NCI-H2196 (cell line): Measurements from ENCODE around the gene OSBPL1A.
A peak's percentile ranks its signal among the peaks of the same experiment; 100 is the strongest.
"Not testable (repeated sequence)": the region's sequence is repeated elsewhere in the genome, so short reads cannot be mapped to it uniquely, and the experiment has no call there.

Source experiments
- DNase-seq: peaks from one replicate; lab custom pipeline; 2025; ENCODE audit not compliant: unreplicated experiment; lab: John Stamatoyannopoulos, UW

OSBPL1A gene

DNA sequence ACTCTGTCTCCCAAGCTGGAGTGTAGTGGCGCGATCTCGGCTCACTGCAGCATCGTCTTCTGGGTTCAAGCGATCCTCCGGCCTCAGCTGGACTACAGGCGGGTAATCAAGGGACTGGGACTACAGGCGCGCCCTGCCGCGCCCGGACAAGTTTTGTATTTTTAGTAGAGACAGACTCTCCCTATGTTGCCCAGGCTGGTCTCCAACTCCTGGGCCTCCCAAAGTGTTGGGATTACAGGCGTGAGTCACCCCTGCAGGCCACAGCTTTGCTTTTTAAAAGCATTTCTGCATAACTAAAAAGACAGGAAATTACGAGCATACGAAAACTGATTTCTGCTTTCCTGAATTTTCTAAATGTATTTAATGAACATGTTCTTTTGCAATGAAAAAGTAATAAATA lies 916 bp upstream of the OSBPL1A start:
- no peak for DNase-seq

DNA sequence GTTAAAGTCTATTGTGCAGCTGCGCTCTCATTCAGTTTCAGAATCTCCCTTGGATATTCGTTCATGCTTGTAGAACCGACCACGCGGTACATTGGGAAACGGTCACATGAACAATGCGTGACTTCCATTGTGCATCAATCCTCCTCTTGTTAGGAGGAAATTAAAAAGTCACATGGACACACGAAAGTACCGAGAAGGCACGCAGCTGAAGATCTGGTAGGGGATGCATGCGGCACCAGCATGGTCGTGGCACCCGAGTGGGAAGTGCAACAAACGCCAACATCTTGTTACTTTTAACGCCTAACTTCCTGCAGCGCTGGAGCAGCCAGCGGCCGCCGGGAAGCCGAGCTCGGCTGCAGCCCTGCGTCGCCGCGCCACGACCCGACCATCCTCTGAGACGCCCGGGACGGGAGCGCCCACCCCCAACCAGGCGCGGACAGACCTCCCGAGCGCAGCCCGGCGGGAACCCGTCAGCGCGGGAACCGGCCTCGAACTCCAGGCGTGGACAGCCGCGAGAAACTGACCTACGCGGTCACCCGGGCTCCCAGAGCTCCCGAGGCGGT lies 412 bp downstream of the OSBPL1A start:
- DNase-seq, result peak; percentile 59

DNA sequence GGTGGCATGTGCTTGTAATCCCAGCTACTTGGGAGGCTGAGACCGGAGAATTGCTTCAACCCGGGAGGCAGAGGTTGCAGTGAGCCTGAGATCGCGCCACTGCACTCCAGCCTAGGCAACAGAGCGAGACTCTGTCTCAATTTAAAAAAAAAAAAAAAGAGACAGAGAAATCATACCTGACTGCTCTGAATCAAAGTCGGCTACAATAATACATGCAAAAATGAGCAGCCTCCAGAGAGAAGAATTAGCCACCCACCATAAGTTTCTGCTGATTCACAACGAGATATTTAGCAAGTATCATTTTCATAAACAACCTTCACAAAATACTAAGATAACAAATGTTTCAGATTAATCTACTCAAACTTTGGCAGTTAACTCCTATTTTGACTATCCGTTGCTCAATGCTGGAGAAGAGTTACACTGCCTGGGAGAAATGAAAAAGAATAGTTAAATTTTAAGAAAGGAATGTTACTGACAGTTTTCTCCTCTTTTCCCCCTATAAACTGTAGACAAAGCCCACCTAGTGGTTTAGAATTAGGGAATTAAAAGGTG lies 1.5 kb downstream of the OSBPL1A start:
- no peak for DNase-seq

DNA sequence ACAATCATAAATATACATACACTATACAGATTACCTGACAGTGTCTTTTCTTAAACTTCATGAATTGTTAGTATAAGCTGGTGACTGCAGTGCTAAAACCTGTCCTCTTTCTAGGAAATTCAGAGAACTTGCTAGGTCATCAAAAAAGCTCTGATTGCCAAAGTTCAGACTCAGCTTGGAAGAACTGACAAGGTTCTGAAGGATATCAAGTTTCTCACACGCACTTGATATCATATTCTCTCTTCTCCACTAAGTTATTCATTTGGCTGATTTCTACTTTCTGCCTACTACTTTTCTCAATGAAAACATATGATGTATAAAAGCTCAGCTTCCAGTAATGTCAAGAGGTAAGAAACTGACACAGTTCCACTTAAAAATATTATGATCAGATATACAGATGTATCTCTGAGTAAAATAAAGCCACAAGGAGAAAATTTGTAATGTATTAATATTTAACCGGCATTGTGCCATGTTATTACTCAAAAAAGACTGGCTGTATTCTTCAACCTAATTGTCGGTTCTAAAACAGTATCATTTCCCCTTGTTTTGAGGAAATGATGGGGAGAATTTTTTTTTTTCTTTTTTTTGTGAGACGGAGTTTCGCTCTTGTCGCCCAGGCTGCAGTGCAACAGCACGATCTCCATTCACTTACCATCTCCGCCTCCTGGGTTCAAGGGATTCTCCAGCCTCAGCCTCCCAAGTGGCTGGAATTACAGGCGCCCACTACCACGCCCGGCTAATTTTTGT lies 2.4 kb downstream of the OSBPL1A start:
- DNase-seq, result no peak

DNA sequence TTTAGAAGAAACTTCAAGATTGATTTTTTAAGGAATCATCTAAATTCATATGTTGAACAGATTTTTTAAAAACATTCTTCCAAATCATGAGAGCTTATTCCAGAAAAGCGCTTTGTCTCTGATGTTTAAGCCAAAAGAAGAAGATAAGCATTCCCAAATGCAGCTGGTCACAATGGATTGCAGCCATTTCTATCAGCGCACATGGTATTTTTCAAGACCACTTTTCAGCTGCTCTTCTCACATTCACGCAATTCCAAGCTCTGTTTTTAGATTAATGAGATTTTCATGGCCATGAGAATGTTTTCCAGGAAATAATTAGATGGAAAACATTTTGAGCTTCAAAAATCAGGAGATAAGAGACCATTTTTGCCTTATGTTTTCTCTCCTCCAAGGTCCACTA lies 8.7 kb downstream of the OSBPL1A start:
- DNase-seq, result no peak

DNA sequence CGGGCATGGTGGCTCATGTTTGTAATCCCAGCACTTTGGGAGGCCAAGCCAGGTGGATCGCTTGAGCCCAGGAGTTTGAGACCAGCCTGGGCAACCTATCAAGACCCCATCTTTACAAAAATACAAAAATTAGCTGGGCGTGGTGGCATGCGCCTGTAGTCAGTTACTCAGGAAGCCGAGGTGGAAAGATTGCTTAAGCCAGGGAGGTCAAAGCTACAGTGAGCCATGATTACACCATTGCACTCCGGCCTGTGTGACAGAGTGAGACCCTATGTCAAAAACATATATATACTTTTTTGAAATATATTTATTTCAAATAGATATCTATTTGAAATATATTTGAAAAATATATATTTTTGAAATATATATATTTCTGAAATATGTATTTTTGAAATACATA lies 10.9 kb downstream of the OSBPL1A start:
- no peak for DNase-seq

DNA sequence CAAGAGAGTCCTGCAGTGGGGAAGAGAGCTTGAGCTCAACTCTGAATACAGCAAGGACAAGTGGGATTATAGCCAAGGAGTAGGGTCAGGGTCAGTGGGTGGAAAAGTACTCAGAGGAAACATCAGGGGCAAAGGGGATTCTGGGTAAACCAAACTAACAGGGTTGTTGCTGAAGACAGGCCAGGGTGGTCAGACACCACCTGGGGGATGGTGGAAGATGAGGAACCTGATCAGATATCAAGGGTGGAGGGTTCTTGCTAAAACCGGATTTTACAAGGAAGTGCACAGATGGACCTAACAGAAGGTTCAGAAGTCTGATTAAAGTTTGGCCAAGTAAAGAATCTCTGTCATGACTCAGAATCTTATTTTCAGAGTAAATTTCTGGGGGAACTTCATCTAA lies 16.5 kb downstream of the OSBPL1A start:
- DNase-seq, result no peak

DNA sequence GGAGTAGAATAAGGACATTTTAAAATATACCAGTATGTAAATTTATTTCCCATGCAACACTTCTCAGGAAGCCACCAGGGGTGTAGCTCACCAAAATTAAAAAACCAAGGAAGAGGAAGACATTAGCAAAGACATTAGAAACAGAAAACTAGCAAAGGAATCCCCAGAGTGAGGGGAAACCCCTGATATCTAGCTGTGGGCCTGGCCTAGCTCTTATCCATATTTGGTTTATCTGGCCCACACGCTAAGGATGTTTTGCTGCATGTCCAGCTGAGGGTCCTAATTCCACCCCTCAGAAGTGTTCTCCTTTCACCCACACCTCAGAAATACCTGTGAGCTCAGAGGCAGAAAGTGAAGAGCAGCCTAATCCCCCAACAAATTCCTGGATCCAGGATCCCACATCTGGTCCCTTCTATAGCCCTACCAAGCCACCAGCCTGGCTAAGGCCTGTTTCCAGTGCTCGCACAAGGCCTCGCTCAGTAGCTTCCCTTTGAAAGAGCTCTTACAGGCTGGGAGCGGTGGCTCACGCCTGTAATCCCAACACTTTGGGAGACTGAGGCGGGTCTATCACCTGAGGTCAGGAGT lies 17.4 kb downstream of the OSBPL1A start:
- DNase-seq, result no peak

DNA sequence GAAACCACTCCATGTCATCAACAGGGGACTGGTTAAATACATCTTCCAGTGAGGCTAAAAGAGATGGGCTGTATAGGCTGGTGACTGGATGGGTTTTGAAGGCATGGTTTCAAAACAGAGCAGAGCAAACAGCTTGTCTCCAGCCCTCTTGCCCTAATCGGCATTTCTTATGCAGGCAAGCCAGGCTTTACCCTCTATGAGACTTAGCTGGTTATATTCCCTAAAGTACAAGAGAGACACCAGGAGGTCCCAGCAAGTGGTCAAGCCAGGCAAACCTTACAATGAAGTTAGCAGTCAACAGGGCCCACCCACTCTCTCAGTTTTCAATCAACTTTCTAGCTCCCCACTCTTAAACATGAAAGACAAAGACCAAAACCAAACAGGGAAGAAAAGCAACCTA lies 19.0 kb downstream of the OSBPL1A start:
- no peak for DNase-seq

DNA sequence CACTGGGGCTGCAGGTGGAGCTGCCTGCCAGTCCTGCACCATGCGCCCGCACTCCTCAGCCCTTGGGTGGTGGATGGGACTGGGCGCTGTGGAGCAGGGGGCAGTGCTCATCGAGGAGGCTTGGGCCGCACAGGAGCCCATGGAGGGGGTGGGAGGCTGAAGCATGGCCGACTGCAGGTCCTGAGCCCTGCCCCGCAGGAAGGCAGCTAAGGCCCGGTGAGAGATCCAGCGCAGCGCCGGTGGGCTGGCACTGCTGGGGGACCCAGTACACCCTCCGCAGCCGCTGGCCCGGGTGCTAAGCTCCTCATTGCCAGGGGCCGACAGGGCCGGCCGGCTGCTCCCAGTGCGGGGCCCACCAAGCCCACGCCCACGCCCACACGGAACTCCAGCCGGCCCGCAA lies 21.1 kb downstream of the OSBPL1A start:
- not testable (repeated sequence) for DNase-seq

DNA sequence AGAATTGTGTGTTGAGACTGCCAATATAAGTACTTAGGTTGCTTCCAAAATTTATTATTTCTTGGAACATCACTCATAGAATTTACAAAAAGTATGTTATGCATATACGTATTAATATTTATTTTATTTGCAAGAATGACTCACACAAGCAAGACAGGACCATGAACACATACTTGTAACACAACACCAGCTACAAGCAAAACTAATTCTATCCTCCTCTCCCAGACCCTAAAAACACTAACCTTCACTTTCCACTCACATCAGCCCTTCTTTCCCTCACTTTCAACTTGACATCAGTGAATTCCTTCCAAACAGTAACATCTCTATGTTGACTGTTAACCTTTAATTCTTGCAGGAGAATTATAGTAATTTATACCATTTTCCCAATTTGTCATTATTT lies 24.3 kb downstream of the OSBPL1A start:
- DNase-seq, result no peak

DNA sequence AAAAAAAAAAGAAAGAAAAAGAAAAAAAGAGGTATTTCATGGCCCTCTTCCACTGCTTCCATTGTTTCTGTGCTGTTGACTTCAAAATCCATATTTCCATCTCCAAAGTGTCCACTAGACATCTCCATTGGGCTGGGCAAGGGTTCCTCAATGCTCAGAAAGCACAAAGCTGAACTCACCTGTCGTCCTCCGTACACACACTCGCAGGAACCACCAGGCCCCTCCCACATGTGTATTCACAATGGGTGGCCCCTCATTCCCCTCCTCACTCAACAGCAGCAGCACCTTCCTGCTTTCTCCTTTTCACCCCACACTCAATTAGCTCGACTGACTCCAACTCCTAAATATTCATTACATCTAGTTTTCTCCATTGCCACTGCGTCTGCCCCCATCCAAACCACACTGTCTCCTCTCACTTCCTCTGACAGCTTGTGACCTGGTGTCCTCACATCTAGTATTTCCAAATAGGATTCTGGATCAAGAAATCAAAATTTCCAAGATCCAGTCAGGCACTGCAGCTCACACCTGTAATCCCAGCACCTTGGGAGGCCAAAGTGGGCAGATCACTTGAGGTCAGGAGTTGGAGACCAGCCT lies 25.2 kb downstream of the OSBPL1A start:
- DNase-seq, result no peak

DNA sequence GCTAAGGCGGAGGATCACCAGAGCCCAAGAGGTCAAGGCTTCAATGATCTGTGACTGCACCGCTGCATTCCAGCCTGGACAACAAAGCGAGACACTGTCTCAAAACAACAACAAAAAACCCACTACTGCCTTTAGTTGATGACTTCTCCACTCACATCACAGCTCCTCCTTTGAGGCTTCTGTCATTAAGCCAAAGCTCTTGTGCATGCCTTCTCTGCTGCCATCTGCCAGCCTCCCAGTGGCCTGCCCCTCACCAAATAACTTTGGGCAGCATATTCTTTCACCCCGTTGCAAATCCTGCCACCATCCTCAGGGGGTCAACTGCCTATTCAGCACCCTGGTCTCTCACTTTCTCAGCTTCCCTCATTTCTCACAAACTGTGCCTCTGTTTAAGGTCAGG lies 27.5 kb downstream of the OSBPL1A start:
- DNase-seq, result no peak

DNA sequence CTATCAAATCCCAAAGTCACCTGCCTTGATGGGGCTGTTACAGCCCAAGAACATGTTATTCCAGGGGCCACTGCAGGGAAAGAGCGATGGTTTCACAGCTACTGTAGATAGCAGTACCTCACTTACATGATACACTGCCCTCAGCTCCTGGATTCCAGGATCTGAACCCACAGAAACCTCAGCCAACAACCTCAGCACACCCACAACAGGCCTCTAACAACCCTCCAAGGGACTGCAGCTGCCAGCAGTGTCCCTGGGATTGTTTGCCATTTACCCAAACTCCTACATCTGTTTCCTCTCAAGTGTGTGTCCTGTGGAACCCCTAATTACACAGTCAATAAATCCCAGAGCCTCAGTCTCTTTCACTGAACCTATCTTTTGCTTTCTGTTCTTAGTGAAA lies 28.2 kb downstream of the OSBPL1A start:
- DNase-seq, result no peak

DNA sequence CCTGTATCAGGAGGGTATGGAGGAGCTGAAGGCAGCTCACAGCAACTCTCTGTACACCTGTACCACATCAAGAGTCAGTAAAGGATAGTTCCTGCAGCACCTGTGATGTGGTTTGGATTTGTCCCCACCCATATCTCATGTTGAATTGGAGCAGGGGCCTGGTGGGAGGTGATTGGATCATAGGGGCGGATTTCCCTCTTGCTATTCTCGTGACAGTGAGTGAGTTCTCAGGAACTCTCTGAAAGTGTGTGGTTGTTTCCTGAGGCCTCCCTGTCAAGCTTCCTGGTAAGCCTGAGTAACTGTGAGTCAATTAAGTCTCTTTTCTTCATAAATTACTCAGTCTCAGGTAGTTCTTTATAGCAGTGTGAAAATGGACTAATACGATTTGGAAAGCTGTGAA lies 28.9 kb downstream of the OSBPL1A start:
- no peak for DNase-seq

DNA sequence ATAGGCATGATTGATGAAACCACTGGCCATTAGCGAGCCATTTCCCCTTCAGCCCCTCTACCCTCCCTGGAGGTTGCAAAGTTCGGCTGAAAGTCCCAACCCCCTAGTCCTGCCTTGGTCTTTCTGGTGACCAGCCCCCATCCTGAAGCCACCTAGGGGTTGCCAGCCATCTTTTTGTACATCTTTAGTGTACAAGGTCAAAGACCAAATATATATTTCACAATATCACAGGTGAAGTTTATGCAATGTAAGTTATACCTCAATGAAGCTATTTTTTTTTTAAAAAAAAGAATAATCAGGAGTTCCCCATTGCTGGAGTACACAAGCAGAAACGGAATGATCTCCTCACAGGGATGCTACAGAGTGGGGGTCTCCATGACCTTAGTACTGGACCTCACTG lies 31.3 kb downstream of the OSBPL1A start:
- no peak for DNase-seq

DNA sequence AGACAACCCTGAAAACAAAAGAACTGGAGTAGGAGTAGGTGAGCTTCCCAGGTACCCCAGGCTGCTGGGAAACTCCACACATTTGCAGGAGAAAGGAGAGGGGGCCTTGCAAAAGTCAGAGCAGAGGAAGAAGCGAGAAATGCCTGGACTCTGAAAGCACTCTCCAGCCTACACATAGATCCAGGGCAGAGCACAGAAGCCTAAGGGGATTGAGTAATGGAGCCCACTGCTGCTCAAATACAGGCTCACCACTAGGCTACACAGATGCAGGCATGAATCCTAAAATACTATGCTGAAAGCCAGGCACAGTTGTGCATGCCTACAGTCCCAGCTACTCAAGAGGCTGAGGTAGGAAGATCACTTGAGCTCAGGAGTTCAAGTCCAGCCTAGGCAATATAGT lies 33.4 kb downstream of the OSBPL1A start:
- no peak for DNase-seq

DNA sequence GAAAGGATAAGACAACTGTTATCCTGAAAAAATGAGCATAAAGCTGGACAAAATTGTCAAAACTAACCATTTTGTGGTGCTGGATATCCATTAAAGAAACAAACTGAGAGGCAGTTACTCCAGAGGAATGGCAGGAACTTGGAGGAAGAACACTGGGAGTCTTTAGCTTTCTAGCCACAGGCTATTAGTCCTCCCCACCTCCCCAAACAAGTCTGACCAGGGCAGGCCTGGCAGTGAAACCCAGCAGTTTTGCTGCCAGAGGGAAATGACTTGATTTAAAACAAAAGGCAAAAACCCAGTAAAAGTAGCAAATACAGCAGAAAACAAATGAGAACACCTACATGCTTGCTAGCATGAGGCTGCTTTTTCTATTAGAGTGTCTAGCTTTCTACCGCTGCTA lies 34.9 kb downstream of the OSBPL1A start:
- no peak for DNase-seq

DNA sequence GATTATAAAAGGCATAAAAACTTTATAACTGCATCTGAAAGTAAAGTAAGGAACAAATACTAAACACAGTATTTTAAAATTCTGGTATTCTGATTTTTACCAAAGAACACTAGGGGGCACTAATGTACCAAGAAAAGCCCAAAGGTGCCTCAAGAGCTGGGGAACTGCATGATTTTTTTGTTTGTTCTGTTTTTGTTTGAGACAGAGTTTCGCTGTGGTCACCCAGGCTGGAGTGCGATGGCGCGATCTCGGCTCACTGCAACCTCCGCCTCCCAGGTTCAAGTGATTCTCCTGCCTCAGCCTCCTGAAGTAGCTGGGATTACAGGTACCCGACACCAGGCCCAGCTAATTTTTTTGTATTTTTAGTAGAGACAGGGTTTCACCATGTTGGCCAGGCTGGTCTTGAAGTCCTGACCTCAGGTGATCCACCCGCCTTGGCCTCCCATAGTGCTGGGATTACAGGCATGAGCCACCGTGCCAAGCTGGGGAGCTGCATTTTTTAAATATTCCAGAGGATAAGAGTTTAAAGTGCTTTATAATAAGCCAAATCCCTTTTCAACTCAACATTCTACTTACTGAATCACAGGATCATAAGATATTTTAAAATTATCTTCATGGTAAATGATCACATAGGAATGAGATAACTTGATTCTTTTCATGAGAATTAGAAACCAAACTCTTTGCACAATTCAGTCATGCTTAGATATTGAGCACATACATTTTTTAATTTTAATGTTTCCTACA lies 37.7 kb downstream of the OSBPL1A start:
- peak; percentile 41 for DNase-seq

DNA sequence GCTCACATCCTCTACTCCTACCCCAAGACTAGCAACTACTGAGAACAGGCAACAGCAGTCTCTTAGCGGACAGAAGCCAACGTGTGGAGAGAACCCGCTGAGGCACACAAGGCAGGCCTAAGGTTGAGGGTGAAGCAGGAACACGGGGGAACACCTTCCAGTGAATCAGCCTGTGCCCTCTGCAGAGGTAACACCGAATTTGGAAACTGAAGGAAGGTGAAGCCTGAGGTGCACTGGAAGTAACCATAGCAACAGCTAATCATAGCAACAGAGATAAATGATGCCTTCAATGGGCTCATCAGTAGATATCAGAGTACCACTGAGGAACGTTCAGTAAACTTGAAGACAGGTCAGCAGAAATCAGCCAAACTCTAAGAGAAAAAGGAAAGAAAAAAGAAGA lies 43.3 kb downstream of the OSBPL1A start:
- no peak for DNase-seq

DNA sequence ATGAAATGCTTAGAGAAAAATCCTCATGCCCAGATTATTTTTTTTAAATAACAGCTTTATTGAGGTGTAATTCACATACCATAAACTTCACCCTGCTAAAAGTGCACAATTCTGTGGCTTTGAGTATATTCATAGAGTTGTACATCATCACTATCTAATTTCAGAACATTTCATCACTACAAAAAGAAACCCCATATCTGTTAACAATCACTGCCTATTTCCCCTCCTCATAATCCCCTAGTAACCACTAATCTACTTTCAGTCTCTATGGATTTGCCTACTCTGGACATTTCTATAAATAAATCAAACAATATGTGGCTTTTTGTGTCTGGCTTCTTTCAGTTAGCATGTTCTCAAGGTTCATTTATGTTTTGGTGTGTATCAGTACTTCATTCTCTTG lies 51.4 kb downstream of the OSBPL1A start:
- no peak for DNase-seq
